GM19025 (cell line): ENCODE data around the gene AHRR.
"Not testable (repeated sequence)": the region's sequence is repeated elsewhere in the genome, so short reads cannot be mapped to it uniquely, and the experiment has no call there.

ENCODE experiments used
- ATAC-seq: cut with Tn5 transposase; IDR thresholded peaks from one replicate; pipeline ENCODE4 v1.9.1; 2021; ENCODE audit warnings: mild to moderate bottlenecking, low read depth, moderate library complexity; ENCODE audit not compliant: unreplicated experiment

The AHRR gene

GRCh38 chr5:405421-405820 lies 83.9 kb downstream of the AHRR start:
- ATAC-seq = no peak

GRCh38 chr5:406041-406440 lies 84.5 kb downstream of the AHRR start:
- ATAC-seq = no peak

GRCh38 chr5:407051-407450 lies 85.5 kb downstream of the AHRR start:
- no peak for ATAC-seq

- ATAC-seq = no peak
Observed at GRCh38 chr5:407801-408268, 86.3 kb downstream of the AHRR start.

GRCh38 chr5:410911-411517 lies 89.5 kb downstream of the AHRR start:
- ATAC-seq = no peak

- ATAC-seq = no peak
Observed at GRCh38 chr5:411728-412127, 90.2 kb downstream of the AHRR start.

GRCh38 chr5:414991-415927 lies 93.7 kb downstream of the AHRR start:
- ATAC-seq = not testable (repeated sequence)

GRCh38 chr5:415928-416635 lies 94.6 kb downstream of the AHRR start:
- no peak for ATAC-seq

GRCh38 chr5:416636-416960 lies 95.1 kb downstream of the AHRR start:
- no peak for ATAC-seq

- no peak for ATAC-seq
Observed at GRCh38 chr5:417301-418161, 96.0 kb downstream of the AHRR start.

GRCh38 chr5:418162-419121 lies 96.9 kb downstream of the AHRR start:
- ATAC-seq = no peak

- no peak for ATAC-seq
Observed at GRCh38 chr5:419970-420369, 98.5 kb downstream of the AHRR start.

GRCh38 chr5:420632-421286 lies 99.2 kb downstream of the AHRR start:
- ATAC-seq = no peak

GRCh38 chr5:421287-421880 lies 99.9 kb downstream of the AHRR start:
- ATAC-seq = no peak

GRCh38 chr5:421901-422300 lies 100.4 kb downstream of the AHRR start:
- no peak for ATAC-seq

GRCh38 chr5:422323-423232 lies 101.1 kb downstream of the AHRR start:
- ATAC-seq = no peak

GRCh38 chr5:423233-423565 lies 101.7 kb downstream of the AHRR start:
- ATAC-seq = no peak
